K562 (cell line): ENCODE measurements around the gene UAP1. TPM values are rescaled to one million over a fixed set of nuclear protein-coding genes. Genes with fewer than 3 reads are reported as not detected.

Experiments used
- ATAC-seq: fragments of 200-7000 bp; cut with Tn5 transposase; 3 replicates; pipeline ENCODE4 v1.9.1; 2020; ENCODE audit warnings: moderate library complexity
- Bru-seq: library from RNA; stranded (reverse); fragments of 400-500 nt; gene quantifications from one replicate; lab custom pipeline; 2021; lab: Mats Ljungman, UMichigan
- BruChase-seq, 2 experiments: library from RNA; stranded (reverse); fragments of 400-500 nt; gene quantifications; one replicate each; lab custom pipeline; 2021; lab: Mats Ljungman, UMichigan
- BruUV-seq: library from RNA; stranded (reverse); fragments of 400-500 nt; replicated peaks from 2 replicates; lab custom pipeline; 2021; lab: Mats Ljungman, UMichigan
- CTCF ChIA-PET: fragments of 300-600 bp; formaldehyde crosslinking; extraction: SDS; loops from one replicate; lab custom pipeline; 2021; ENCODE audit warnings: low intra/inter-chr PET ratio; lab: Yijun Ruan, JAX
- POLR2A ChIA-PET: fragments of 300-600, 350-650 bp; sonication (Branson Sonifier 250); formaldehyde crosslinking; extraction: SDS; loops from one replicate; lab custom pipeline; 2021; ENCODE audit warnings: antibody characterized with exemption, inconsistent platforms; lab: Yijun Ruan, JAX
- DNase-seq, 4 experiments: peaks; one replicate each; pipeline versions ENCODE4 v3.0.0 to v3.0.0-alpha.2; 2011 to 2018; ENCODE audit warnings: low spot score in 3 of 4, mixed read lengths in 3 of 4; ENCODE audit errors: extremely low read depth in 1 of 4
- FAIRE-seq: peaks from 2 replicates; lab custom pipeline; 2011; peaks lifted over from hg19 to GRCh38; lab: Jason Lieb, UNC
- H2AFZ ChIP-seq: 2 replicates; pipeline ENCODE4 v1.6.0; 2011; ENCODE audit warnings: low read depth, low read length, control low read depth, inconsistent platforms
- H3K27ac ChIP-seq: fragments of 200-600 bp; 3 replicates; pipeline ENCODE4 v1.8.0; 2011; ENCODE audit warnings: low read depth, mild to moderate bottlenecking, control low read depth, inconsistent platforms, low read length, moderate library complexity, mixed read lengths; ENCODE audit errors: extremely low read depth
- H3K27me3 ChIP-seq, 2 experiments: fragments of 300-600 bp in 1 of 2; 2 replicates in 1 of 2; 3 replicates in 1 of 2; pipeline versions ENCODE4 v1.6.0 to v1.8.0; 2011; ENCODE audit warnings: inconsistent platforms in 2 of 2, low read length in 2 of 2, mild to moderate bottlenecking in 1 of 2, mixed read lengths in 1 of 2, moderate library complexity in 1 of 2; ENCODE audit not compliant: control insufficient read depth in 2 of 2, insufficient read depth in 2 of 2
- H3K36me3 ChIP-seq: fragments of 300-600 bp; 3 replicates; pipeline ENCODE4 v1.8.0; 2011; ENCODE audit warnings: mild to moderate bottlenecking, low read length, inconsistent platforms; ENCODE audit not compliant: control insufficient read depth, insufficient read depth
- H3K4me1 ChIP-seq, 2 experiments: fragments of 200-600 bp in 1 of 2; replicated peaks in 1 of 2; 2 replicates in 1 of 2; 3 replicates in 1 of 2; pipeline versions ENCODE4 v1.5.1 to v1.8.0; 2011; ENCODE audit warnings: inconsistent platforms in 2 of 2, low read length in 2 of 2, mild to moderate bottlenecking in 1 of 2, mixed read lengths in 1 of 2, moderate library complexity in 1 of 2; ENCODE audit not compliant: control insufficient read depth in 2 of 2, insufficient read depth in 2 of 2
- H3K4me2 ChIP-seq: 2 replicates; pipeline ENCODE4 v1.6.1; 2011; ENCODE audit warnings: low read length, control low read depth, inconsistent platforms, mixed read lengths; ENCODE audit not compliant: insufficient read depth
- H3K4me3 ChIP-seq: fragments of 200-600 bp; sonication (generic), shearing (Covaris generic); 2 replicates; pipeline ENCODE4 v1.5.1; 2016; ENCODE audit warnings: control low read depth, inconsistent platforms
- H3K79me2 ChIP-seq: fragments of 200-600 bp; 3 replicates; pipeline ENCODE4 v1.8.0; 2011; ENCODE audit warnings: low read length, inconsistent platforms; ENCODE audit not compliant: control insufficient read depth, insufficient read depth
- H3K9ac ChIP-seq, 2 experiments: 2 replicates each; pipeline versions ENCODE4 v1.6.0 to v1.6.1; 2011; ENCODE audit warnings: low read depth in 2 of 2, low read length in 2 of 2, control low read depth in 1 of 2, inconsistent platforms in 1 of 2, mild to moderate bottlenecking in 1 of 2, mixed read lengths in 1 of 2; ENCODE audit not compliant: insufficient read depth in 1 of 2
- H3K9me1 ChIP-seq: one replicate; pipeline ENCODE4 v1.6.0; 2011; ENCODE audit warnings: inconsistent platforms, mild to moderate bottlenecking, low read length, moderate library complexity; ENCODE audit not compliant: control insufficient read depth, insufficient read depth
- H3K9me3 ChIP-seq: replicated peaks from 2 replicates; pipeline ENCODE4 v1.5.1; 2011; ENCODE audit warnings: low read depth, low read length, inconsistent platforms; ENCODE audit not compliant: control insufficient read depth, insufficient read depth
- H4K20me1 ChIP-seq: replicated peaks from 2 replicates; pipeline ENCODE4 v1.6.1; 2011; ENCODE audit warnings: low read length, inconsistent platforms, mixed read lengths; ENCODE audit not compliant: control insufficient read depth, insufficient read depth
- ATF1 ChIP-seq, 2 experiments: fragments of 450-650 bp in 1 of 2; IDR thresholded peaks; 2 replicates each; pipeline ENCODE4 v1.6.1; 2016; ENCODE audit warnings: missing compliant biosample characterization in 1 of 2, missing genetic modification characterization in 1 of 2
- BMI1 ChIP-seq: fragments of 150-350 bp; IDR thresholded peaks from 2 replicates; pipeline ENCODE4 v1.6.1; 2014; ENCODE audit warnings: low read length
- DPF2 ChIP-seq: fragments of 450-650 bp; IDR thresholded peaks from 2 replicates; pipeline ENCODE4 v1.6.1; 2016
- EGR1 ChIP-seq: fragments of 450-650 bp; conservative IDR thresholded peaks from 2 replicates; pipeline ENCODE4 v1.6.1; 2017; ENCODE audit warnings: mild to moderate bottlenecking
- ELF1 ChIP-seq: fragments of 200-800 bp; sonication (Bioruptor generic); IDR thresholded peaks from 2 replicates; pipeline ENCODE4 v1.6.1; 2016; ENCODE audit warnings: missing genetic modification characterization, missing compliant biosample characterization
- KAT7 ChIP-seq: sonication (generic); formaldehyde crosslinking; IDR thresholded peaks from 2 replicates; pipeline ENCODE4 v1.8.0; 2022; ENCODE audit warnings: missing genetic modification reagents, mild to moderate bottlenecking, borderline replicate concordance
- RBFOX2 ChIP-seq: fragments of 200-400 bp; formaldehyde crosslinking; IDR thresholded peaks from 2 replicates; pipeline ENCODE4 v1.6.1; 2017; ENCODE audit warnings: low read depth, mild to moderate bottlenecking, low read length, moderate library complexity
- SOX6 ChIP-seq: fragments of 450-650 bp; IDR thresholded peaks from 2 replicates; pipeline ENCODE4 v1.6.1; 2014; ENCODE audit warnings: mild to moderate bottlenecking
- STAT5A ChIP-seq: IDR thresholded peaks from 2 replicates; pipeline ENCODE4 v1.6.1; 2012; ENCODE audit warnings: low read length, inconsistent platforms, borderline replicate concordance
- TARDBP ChIP-seq: fragments of 450-650 bp; IDR thresholded peaks from 2 replicates; pipeline ENCODE4 v1.6.1; 2016
- USF2 ChIP-seq: sonication (generic); formaldehyde crosslinking; IDR thresholded peaks from 2 replicates; pipeline ENCODE4 v1.5.0; 2020; ENCODE audit warnings: missing genetic modification reagents
- ZNF263 ChIP-seq: sonication (generic); formaldehyde crosslinking; IDR thresholded peaks from 2 replicates; pipeline ENCODE4 v1.8.0; 2022; ENCODE audit warnings: mild to moderate bottlenecking, missing genetic modification reagents, borderline replicate concordance
- ZNF3 ChIP-seq: fragments of 250-450 bp; sonication (Bioruptor Pico); IDR thresholded peaks from 2 replicates; pipeline ENCODE4 v1.5.0; 2021; ENCODE audit warnings: mild to moderate bottlenecking, moderate library complexity
- WGBS: fragments of 100-300 bp; shearing (Covaris generic); methylation state at CpG from one replicate; pipeline ENCODE4 v1.1.6; 2016; ENCODE audit warnings: low coverage, mixed read lengths; ENCODE audit not compliant: insufficient coverage; ENCODE audit errors: missing lambda C conversion rate; 5-methylcytosine and 5-hydroxymethylcytosine counted together
- in situ Hi-C: fragments of 300-500 bp; cut with MboI; formaldehyde crosslinking; loops from 4 replicates; pipeline ENCODE4 v1.15.0; 2018; ENCODE audit warnings: inconsistent platforms, mixed read lengths
- intact Hi-C: fragments of 100-400 bp; cut with micrococcal nuclease; formaldehyde crosslinking; loops from 2 replicates; pipeline ENCODE4 v1.14.2; 2022
- long read RNA-seq, 3 experiments: library from polyadenylated mRNA in 2 of 3; library from RNA in 1 of 3; unstranded in 2 of 3; stranded (forward) in 1 of 3; transcript quantifications; one replicate each; pipeline ENCODE4 v2.0.0, GENCODE V29; 2019 to 2022
- polyA minus RNA-seq, 3 experiments: library from RNA; depleted of rRNA, polyadenylated mRNA; stranded (reverse); fragments of >200 nt; gene quantifications; 2 replicates each; pipeline ENCODE4 v1.2.3, GENCODE V29; 2011
- polyA plus RNA-seq, 8 experiments: library from polyadenylated mRNA; depleted of rRNA in 4 of 8; stranded (reverse) in 5 of 8; unstranded in 3 of 8; fragments of >200 nt; fragmentation: Nextera tagmentation in 2 of 8; fragmentation: Illumina TruSeq in 1 of 8; extraction: Ambion mirVana in 2 of 8; extraction: Trizol in 1 of 8; gene quantifications; 2 replicates each; pipeline versions ENCODE4 v1.2.1 to v1.2.3, GENCODE V29; 2011 to 2014; ENCODE audit warnings: inconsistent platforms in 1 of 8, missing spikeins in 1 of 8
- total RNA-seq, 7 experiments: library from RNA; depleted of rRNA in 6 of 7; stranded (reverse); fragments of >200 nt in 6 of 7; fragmentation: Illumina TruSeq in 2 of 7; extraction: Trizol in 2 of 7; gene quantifications; 2 replicates each; pipeline versions ENCODE4 v1.2.1 to v1.2.3, GENCODE V29; 2011 to 2021; ENCODE audit warnings: low replicate concordance in 1 of 7
- TF ChIP-seq, protein P1 (sequence below): IDR thresholded peaks from 3 replicates; pipeline ENCODE4 v1.6.1; 2011; ENCODE audit warnings: borderline replicate concordance, mild to moderate bottlenecking; ENCODE audit not compliant: insufficient read length, insufficient read depth

The UAP1 gene
- total RNA-seq (2011; cell fraction: chromatin; rRNA removed; ENCODE audit: low replicate concordance) = 118 and 292 TPM in 2 replicates
- total RNA-seq (2011; cell fraction: nucleolus; rRNA removed) = 62.5 and 85.8 TPM in 2 replicates
- 147 and 243 TPM in 2 replicates for total RNA-seq (2011; cell fraction: nucleoplasm; rRNA removed)
- total RNA-seq (2014; rRNA removed) (191 and 213 TPM in 2 replicates), total RNA-seq (2014; rRNA removed; fragmentation: Illumina TruSeq; extraction: Trizol) (317 and 372 TPM in 2 replicates), total RNA-seq (2015; rRNA removed; fragmentation: Illumina TruSeq; extraction: Trizol) (188 TPM in 2 replicates), total RNA-seq (2021) (216 and 222 TPM in 2 replicates), polyA plus RNA-seq (2011; rRNA removed) (257 and 285 TPM in 2 replicates), polyA plus RNA-seq (2014; fragmentation: Illumina TruSeq; extraction: Trizol) (219 and 241 TPM in 2 replicates), polyA plus RNA-seq (2014; fragmentation: Nextera tagmentation; extraction: Ambion mirVana) (100 to 1,000 TPM; 182 to 189 TPM), polyA plus RNA-seq (2014; rRNA removed) (201 and 213 TPM in 2 replicates), polyA minus RNA-seq (2011; rRNA and poly(A)+ RNA removed) (278 and 307 TPM in 2 replicates), Bru-seq, nascent RNA (percentile 98 among the genes with signal in this experiment), BruChase-seq, experiment 1, labeled RNA remaining after a 2-hour chase (percentile 94 among the genes with signal in this experiment), BruChase-seq, experiment 2, labeled RNA remaining after a 6-hour chase (percentile 94 among the genes with signal in this experiment)
- 51.3 and 125 TPM in 2 replicates for polyA plus RNA-seq (2011; cell fraction: cytosol; rRNA removed)
- 78.0 and 133 TPM in 2 replicates for polyA plus RNA-seq (2011; cell fraction: nucleus; rRNA removed)
- 78.7 and 150 TPM in 2 replicates for polyA plus RNA-seq (2012)
- 95.7 and 265 TPM in 2 replicates for polyA minus RNA-seq (2011; cell fraction: cytosol; rRNA and poly(A)+ RNA removed)
- polyA minus RNA-seq (2011; cell fraction: nucleus; rRNA and poly(A)+ RNA removed) = 63.4 and 136 TPM in 2 replicates
- long read RNA-seq, experiment 1, transcript UAP1-204 (10 exons, 2,294 nt) = major isoform, 707 of 954 reads
- long read RNA-seq, experiment 1, transcript UAP1-201 (11 exons, 2,377 nt) = minor isoform, 50 of 954 reads
- long read RNA-seq, experiment 1, transcript UAP1-207 (2 exons, 1,147 nt) = minor isoform, 7 of 954 reads
- long read RNA-seq, experiment 1, partial matches to known transcripts = 64 of 954 reads
- long read RNA-seq, experiment 1, other reads (novel, unspliced or antisense) = 126 of 954 reads
- long read RNA-seq, experiment 2, transcript UAP1-201 (11 exons, 2,377 nt) = minor isoform, 8 of 205 reads
- long read RNA-seq, experiment 2, transcript UAP1-204 (10 exons, 2,294 nt) = major isoform, 96 of 205 reads
- long read RNA-seq, experiment 2, partial matches to known transcripts = 63 of 205 reads
- long read RNA-seq, experiment 2, other reads (novel, unspliced or antisense) = 35 of 205 reads
- long read RNA-seq, experiment 3, transcript UAP1-201 (11 exons, 2,377 nt) = minor isoform, 19 of 471 reads
- long read RNA-seq, experiment 3, transcript UAP1-204 (10 exons, 2,294 nt) = major isoform, 377 of 471 reads
- long read RNA-seq, experiment 3, partial matches to known transcripts = 25 of 471 reads
- long read RNA-seq, experiment 3, other reads (novel, unspliced or antisense) = 48 of 471 reads

DNA sequence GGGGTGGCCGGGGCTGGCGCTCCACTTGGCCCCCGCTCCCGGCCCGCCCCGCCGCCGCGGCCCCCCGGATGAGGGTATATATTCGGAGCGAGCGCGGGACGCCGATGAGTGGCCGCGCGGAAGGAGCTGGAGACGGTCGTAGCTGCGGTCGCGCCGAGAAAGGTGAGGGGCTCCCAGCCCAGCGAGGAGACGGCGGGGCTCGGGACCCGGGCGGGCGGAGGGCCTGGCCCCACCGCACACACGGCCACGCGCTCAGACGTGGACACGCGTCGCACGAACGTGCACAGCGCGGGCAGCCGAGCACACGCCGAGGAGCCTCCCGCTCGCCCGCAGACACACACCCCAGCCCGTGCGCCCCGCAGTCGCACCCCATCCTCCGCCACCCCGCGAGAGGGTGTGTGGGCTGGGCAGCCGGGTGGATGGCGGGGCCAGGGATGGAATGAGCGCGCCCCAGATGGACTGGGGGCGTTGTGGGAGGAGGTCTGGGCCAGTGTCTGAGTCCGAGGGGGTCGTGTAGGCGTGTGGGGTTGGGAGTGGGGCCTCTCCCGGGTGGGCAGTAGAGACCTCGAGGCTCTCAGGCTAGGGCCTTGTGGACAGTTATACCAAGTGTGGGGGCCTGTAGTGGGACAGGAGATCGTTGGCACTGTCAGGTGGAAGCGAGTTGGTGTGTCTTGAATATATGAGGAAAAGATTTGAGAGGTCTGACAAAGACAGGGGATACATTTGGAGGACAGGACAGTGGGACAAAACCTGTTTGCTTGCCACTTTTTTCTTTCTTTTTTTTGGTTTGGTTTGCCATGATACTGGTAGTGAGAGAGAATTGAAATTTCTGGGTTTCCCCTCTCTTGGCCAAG lies at the start of gene UAP1:
Gene UAP1 (plus strand): TSS at position 107 of the 854 bp plus-strand sequence. CDS start 4,347 bp downstream, outside the sequence.
- H3K36me3 ChIP-seq = peaks cover 21% of the 10 kb centered on the region
- peaks cover 54% of the 10 kb centered on the region for H3K79me2 ChIP-seq
- no peaks in the 10 kb centered on the region for H3K9me1 ChIP-seq
- H2AFZ ChIP-seq = peak within 1 kb of the TSS; percentile 96
- BruUV-seq = no TSS peak
- H3K4me1 ChIP-seq = peaks cover 19 to 25% of the 10 kb centered on the region in 2 experiments; a peak in 4 of 5 replicates
- CTCF ChIA-PET = no interaction called here
- H3K27me3 ChIP-seq = no peaks in the 10 kb centered on the region
- POLR2A ChIA-PET = interaction anchor here (0.5 to 2.5 kb wide), 15 partner anchors 10 to 1885 kb away, joined by 3 to 17 read pairs (median 3); no protein-coding TSS in a partner anchor
- FAIRE-seq (no peak), DNase-seq (no peak), ATAC-seq (peak; percentile 65)
- peak within 1 kb of the TSS; percentile 85 to 92 for H3K9ac ChIP-seq
- H3K4me2 ChIP-seq = peak within 1 kb of the TSS; percentile 93
- intact Hi-C loops (loop anchor here (1.0 to 2.0 kb wide), 2 partner anchors 63 to 205 kb away; no protein-coding TSS in a partner anchor), in situ Hi-C loops (no loop called here)
- no peaks in the 10 kb centered on the region for H3K9me3 ChIP-seq
- peak within 1 kb of the TSS; percentile 84 for H3K4me3 ChIP-seq
- under 1% methylated on average over 58 of the region's 69 CpGs for WGBS
- peak within 1 kb of the TSS; percentile 83 for H3K27ac ChIP-seq
- peaks cover 6% of the 10 kb centered on the region; the same call in 1 of the 2 replicates for H4K20me1 ChIP-seq
- no peak for TF ChIP-seq STAT5A
- TF ChIP-seq SOX6 = no peak
- peak; percentile 58; the same call in 1 of the 2 replicates for TF ChIP-seq TARDBP
- TF ChIP-seq KAT7 = peak; percentile 99
- no peak for TF ChIP-seq USF2 (CRISPR knock-in tag)
- peak; percentile 99 for TF ChIP-seq RBFOX2
- no peak for TF ChIP-seq BMI1
- TF ChIP-seq ATF1 (CRISPR knock-in tag; IDR thresholded peaks at IDR 0.05) = no peak
- peak; percentile 80 for TF ChIP-seq ATF1 (tag; IDR thresholded peaks at IDR 0.05)
- TF ChIP-seq, protein P1, sequence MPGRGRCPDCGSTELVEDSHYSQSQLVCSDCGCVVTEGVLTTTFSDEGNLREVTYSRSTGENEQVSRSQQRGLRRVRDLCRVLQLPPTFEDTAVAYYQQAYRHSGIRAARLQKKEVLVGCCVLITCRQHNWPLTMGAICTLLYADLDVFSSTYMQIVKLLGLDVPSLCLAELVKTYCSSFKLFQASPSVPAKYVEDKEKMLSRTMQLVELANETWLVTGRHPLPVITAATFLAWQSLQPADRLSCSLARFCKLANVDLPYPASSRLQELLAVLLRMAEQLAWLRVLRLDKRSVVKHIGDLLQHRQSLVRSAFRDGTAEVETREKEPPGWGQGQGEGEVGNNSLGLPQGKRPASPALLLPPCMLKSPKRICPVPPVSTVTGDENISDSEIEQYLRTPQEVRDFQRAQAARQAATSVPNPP = no peak
- TF ChIP-seq ZNF3 (CRISPR knock-in tag) = no peak
- TF ChIP-seq DPF2 = peak; percentile 6; the same call in 1 of the 2 replicates
- peak; percentile 80 for TF ChIP-seq EGR1
- no peak for TF ChIP-seq ELF1 (tag)
- TF ChIP-seq ZNF263 (CRISPR knock-in tag) = no peak; the same call in 1 of the 2 replicates
